ENCODE measurements around the gene ZNF678. TPM values are rescaled to one million over a fixed set of nuclear protein-coding genes. Genes with fewer than 3 reads are reported as not detected.

Gene ZNF678
- total RNA-seq, 4 donors from 2014 or later = 4.0 to 9.1 (median 5.6) TPM

GRCh38 chr1:227558732-227559262 is 4.6 kb upstream of the ZNF678 start:
- H3K27ac ChIP-seq (replicated peaks in 1 of 4) = no peak overlapping the region
- 72% methylated on average over 17 of the region's 20 CpGs for WGBS
- H3K4me1 ChIP-seq = peaks cover 0 to 11% (median 10%) of the 10 kb centered on the region in 4 donors
- peaks cover 0 to 40% (median 25%) of the 10 kb centered on the region in 4 donors for H3K27me3 ChIP-seq
- H3K9me3 ChIP-seq = peaks cover 0 to 5% (median 0%) of the 10 kb centered on the region in 4 donors
- no peak overlapping the region for H3K4me3 ChIP-seq
- H3K36me3 ChIP-seq = no peaks in the 10 kb centered on the region
- intact Hi-C loops (cut with DNase I) = no loop called here
- DNase-seq (ENCODE audit: extremely low spot score) = no peak
- TF ChIP-seq POLR2AphosphoS5 (IDR thresholded peaks at IDR 0.05) = no peak
- TF ChIP-seq CTCF (IDR thresholded peaks at IDR 0.05) = no peak
- no peak for TF ChIP-seq POLR2A (IDR thresholded peaks at IDR 0.05; ENCODE audit: low read depth)
- TF ChIP-seq EP300 (IDR thresholded peaks at IDR 0.05) = no peak

- WGBS = 40% methylated on average over 1 of the region's 27 CpGs
- Histone ChIP-seq H3K36me3 (no peaks in the 10 kb centered on the region), H3K27me3 (peaks cover 0 to 40% (median 25%) of the 10 kb centered on the region in 4 donors), H3K9me3 (peaks cover 0 to 1% (median 0%) of the 10 kb centered on the region in 4 donors), H3K4me1 (peaks cover 6 to 17% (median 17%) of the 10 kb centered on the region in 4 donors), H3K27ac (replicated peaks in 1 of 4) (no peak overlapping the region), H3K4me3 (no peak overlapping the region)
- DNase-seq (ENCODE audit: extremely low spot score) = no peak
- intact Hi-C loops (cut with DNase I) = no loop called here
- TF ChIP-seq CTCF (IDR thresholded peaks at IDR 0.05) (no peak), EP300 (IDR thresholded peaks at IDR 0.05) (no peak), POLR2A (IDR thresholded peaks at IDR 0.05; ENCODE audit: low read depth) (no peak), POLR2AphosphoS5 (IDR thresholded peaks at IDR 0.05) (no peak)
Observed at GRCh38 chr1:227559499-227559898, 3.9 kb upstream of the ZNF678 start.

- TF ChIP-seq POLR2A (IDR thresholded peaks at IDR 0.05; ENCODE audit: low read depth) = no peak
- TF ChIP-seq CTCF (IDR thresholded peaks at IDR 0.05) = no peak
- no peak for TF ChIP-seq POLR2AphosphoS5 (IDR thresholded peaks at IDR 0.05)
- TF ChIP-seq EP300 (IDR thresholded peaks at IDR 0.05) = no peak
- no peak overlapping the region for H3K4me3 ChIP-seq
- intact Hi-C loops (cut with DNase I) = loop anchor here (10.0 kb wide), 1 partner anchor 515 kb away; no protein-coding TSS in a partner anchor
- no peak overlapping the region for H3K27ac ChIP-seq (replicated peaks in 1 of 4)
- 77% methylated on average over 12 of the region's 12 CpGs for WGBS
- H3K36me3 ChIP-seq = no peaks in the 10 kb centered on the region
- no peak for DNase-seq (ENCODE audit: extremely low spot score)
- H3K4me1 ChIP-seq = peaks cover 8 to 21% (median 20%) of the 10 kb centered on the region in 4 donors
- no peaks in the 10 kb centered on the region for H3K9me3 ChIP-seq
- H3K27me3 ChIP-seq = peaks cover 0 to 40% (median 25%) of the 10 kb centered on the region in 4 donors
Observed at GRCh38 chr1:227559926-227560325, 3.4 kb upstream of the ZNF678 start.

GRCh38 chr1:227560393-227561173 is 2.8 kb upstream of the ZNF678 start:
- intact Hi-C loops (cut with DNase I) = loop anchor here (10.0 kb wide), 1 partner anchor 514 kb away; no protein-coding TSS in a partner anchor
- Histone ChIP-seq H3K27ac (replicated peaks in 1 of 4) (no peak overlapping the region), H3K4me3 (peak overlapping the region; percentile 32 to 36 (median 34)), H3K27me3 (peaks cover 0 to 40% (median 25%) of the 10 kb centered on the region in 4 donors), H3K36me3 (no peaks in the 10 kb centered on the region), H3K9me3 (no peaks in the 10 kb centered on the region), H3K4me1 (peaks cover 8 to 21% (median 20%) of the 10 kb centered on the region in 4 donors)
- TF ChIP-seq EP300 (IDR thresholded peaks at IDR 0.05) (no peak), CTCF (IDR thresholded peaks at IDR 0.05) (peak in 1 of 3 experiments; percentile 4)
- no peak for DNase-seq (ENCODE audit: extremely low spot score)
- WGBS = 41% methylated on average over 30 of the region's 57 CpGs
